ENCODE results near the gene PDZK1. TPM values are rescaled to one million over a fixed set of nuclear protein-coding genes. Genes with fewer than 3 reads are reported as not detected.

The PDZK1 gene
- 0.40 and 0.75 TPM in 2 replicates for total RNA-seq

DNA sequence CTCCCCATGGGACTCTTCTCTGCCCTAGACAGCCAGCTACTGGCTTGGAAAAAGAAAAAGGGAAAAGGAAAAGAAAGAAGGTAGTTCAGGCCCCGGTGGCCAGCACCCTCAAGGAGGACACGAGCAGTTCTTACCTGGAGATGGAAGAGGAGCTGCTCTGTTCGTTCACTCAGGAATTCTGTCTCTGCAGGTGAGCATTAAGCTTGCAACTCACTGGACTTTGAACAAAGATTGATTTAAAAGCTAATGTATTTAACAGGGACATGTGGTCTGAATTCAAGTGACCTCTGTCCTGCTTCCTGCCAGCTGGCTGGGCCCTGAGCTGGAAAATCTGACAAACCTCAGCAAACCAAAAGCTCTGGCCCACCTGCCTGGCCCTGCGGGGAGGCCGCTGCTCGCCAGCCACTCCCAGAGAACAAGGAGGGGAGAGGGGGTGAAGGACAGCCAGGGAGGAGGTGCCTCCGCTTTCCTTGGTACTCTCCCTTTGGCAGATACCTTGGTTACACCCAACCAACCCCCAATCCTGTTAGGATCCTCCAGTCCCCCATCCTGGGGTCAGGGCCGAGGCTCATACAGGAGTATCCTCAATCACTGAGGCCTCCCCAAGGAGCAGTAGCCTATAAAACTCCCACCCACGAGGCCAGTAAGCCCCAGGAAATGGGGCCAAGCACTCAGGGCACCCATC lies at the start of gene PDZK1:
PDZK1 (minus strand) TSS at position 186 of the 685 bp plus-strand sequence. CDS start 19,347 bp downstream, outside the sequence.

DNA sequence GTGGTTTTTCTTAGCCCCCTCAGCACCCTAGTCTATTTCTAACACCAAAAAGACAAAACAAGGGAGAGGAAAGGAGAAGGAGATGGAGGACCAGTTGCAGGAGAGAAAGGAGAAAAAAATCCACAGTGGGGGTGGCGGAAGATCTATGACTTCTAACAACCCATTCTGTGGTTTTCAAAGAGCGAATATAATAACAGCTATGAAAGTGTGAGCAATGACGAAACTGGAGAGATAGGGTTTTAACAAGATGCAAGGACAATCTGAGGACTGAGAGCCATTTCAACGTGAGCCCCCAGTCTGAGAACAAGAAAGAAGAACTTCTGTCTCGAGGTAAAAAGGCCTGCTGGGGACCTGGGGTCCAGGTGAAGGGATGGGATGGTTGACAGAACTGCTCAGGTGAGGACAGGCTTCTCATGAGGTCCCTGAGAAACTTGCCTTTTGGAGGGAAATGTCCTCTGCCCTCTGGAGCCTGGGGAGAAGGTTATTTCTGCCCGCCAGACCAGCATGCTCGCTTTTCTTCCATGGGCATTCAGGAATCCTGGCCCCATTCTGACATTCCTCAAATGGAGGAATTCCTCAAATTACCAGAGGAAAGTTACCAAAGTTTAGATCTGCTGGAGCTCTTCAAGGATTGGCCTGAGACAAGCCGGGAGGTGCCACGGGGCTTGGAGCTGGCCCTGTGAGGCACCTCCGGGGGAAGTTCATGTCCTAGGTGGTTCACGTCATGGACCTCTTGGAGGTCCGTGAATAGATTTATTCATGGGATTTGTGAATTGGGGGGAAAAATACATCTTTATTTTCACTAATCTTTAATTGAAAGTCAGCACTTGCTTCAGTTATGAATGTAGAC lies 12.3 kb upstream of the PDZK1 start, which contains the start of gene CD160:
CD160 (plus strand) TSS at position 270 of the 850 bp plus-strand sequence. CDS start 8,829 bp downstream, outside the sequence.

Other genes with a start within 250 kb of the PDZK1 start
- 21.2 and 23.8 TPM in 2 replicates for gene GPR89A, start 99.4 kb downstream of the PDZK1 start, total RNA-seq
- gene CD160, start 12.1 kb upstream of the PDZK1 start, total RNA-seq, result not detected in 2 replicates
- gene RNF115, start 116.7 kb upstream of the PDZK1 start, total RNA-seq, result 11.9 and 17.2 TPM in 2 replicates
- 30.8 and 32.3 TPM in 2 replicates for gene POLR3C, start 116.8 kb upstream of the PDZK1 start, total RNA-seq
- gene NUDT17, start 138.3 kb upstream of the PDZK1 start, total RNA-seq, result 3.7 and 4.1 TPM in 2 replicates
- 8.1 and 14.1 TPM in 2 replicates for gene PIAS3, start 151.7 kb upstream of the PDZK1 start, total RNA-seq
- gene ANKRD35, start 178.5 kb upstream of the PDZK1 start, total RNA-seq, result 8.5 and 11.2 TPM in 2 replicates
- 36.7 and 59.4 TPM in 2 replicates for gene ITGA10, start 202.7 kb upstream of the PDZK1 start, total RNA-seq
- gene PEX11B, start 211.3 kb upstream of the PDZK1 start, total RNA-seq, result 31.0 and 31.4 TPM in 2 replicates
- gene RBM8A, start 220.1 kb upstream of the PDZK1 start, total RNA-seq, result 116 and 118 TPM in 2 replicates

All from aortic smooth muscle cell (primary cell).